Left lung (tissue), 10 donors: ENCODE measurements around the gene SMIM24. TPM values are rescaled to one million over a fixed set of nuclear protein-coding genes. Genes with fewer than 3 reads are reported as not detected.

Source experiments
- ATAC-seq: fragments of 200-7000 bp; cut with Tn5 transposase; one replicate; pipeline ENCODE4 v1.9.1; 2020; ENCODE audit warnings: moderate library complexity
- DNase-seq, 4 donors: peaks; one replicate each; pipeline ENCODE4 v3.0.0-alpha.2; 2013 to 2020
- H3K27ac ChIP-seq, 2 donors: fragments of 200-600 bp; sonication (generic) in 1 of 2; one replicate each; pipeline versions ENCODE4 v1.5.0 to v1.8.0; 2020 to 2021
- H3K27me3 ChIP-seq, 2 donors: fragments of 200-600 bp; sonication (generic) in 1 of 2; one replicate each; pipeline versions ENCODE4 v1.5.0 to v1.8.0; 2020 to 2021
- H3K36me3 ChIP-seq, 2 donors: fragments of 200-600 bp; sonication (generic) in 1 of 2; one replicate each; pipeline versions ENCODE4 v1.5.0 to v1.8.0; 2020 to 2021
- H3K4me1 ChIP-seq, 2 donors: fragments of 200-600 bp; one replicate each; pipeline ENCODE4 v1.8.0; 2021
- H3K4me3 ChIP-seq, 2 donors: fragments of 200-600 bp; sonication (generic) in 1 of 2; one replicate each; pipeline versions ENCODE4 v1.5.0 to v1.8.0; 2020 to 2021; ENCODE audit warnings: mild to moderate bottlenecking in 1 of 2
- H3K9me3 ChIP-seq, 2 donors: fragments of 200-600 bp; sonication (generic) in 1 of 2; one replicate each; pipeline versions ENCODE4 v1.5.0 to v1.8.0; 2020 to 2021
- CTCF ChIP-seq, 2 donors: fragments of 200-600 bp; sonication (generic) in 1 of 2; IDR thresholded peaks; one replicate each; pipeline versions ENCODE4 v1.5.0 to v1.8.0; 2021; ENCODE audit warnings: antibody characterized with exemption in 2 of 2
- intact Hi-C, 2 donors: fragments of 100-400 bp; cut with DNase I; formaldehyde crosslinking; loops; one replicate each; pipeline versions ENCODE4 v1.11.2 to v1.14.2; 2022
- polyA plus RNA-seq, 6 donors: library from polyadenylated mRNA; unstranded; fragments of 120-200 nt; gene quantifications; one replicate each; pipeline ENCODE4 v1.2.1, GENCODE V29; 2013; ENCODE audit not compliant: insufficient read length in 6 of 6
- total RNA-seq, 2 donors: library from RNA; stranded (reverse); fragmentation: NEBNext Ultra II Directional; extraction: Animal tissue kit (Norgen Biotek cat#: 25700); gene quantifications; one replicate each; pipeline ENCODE4 v1.2.1, GENCODE V29; 2021
- donor health status: DM: no; HTN: yes; CAD: no.
- donor health status: DM: no; HTN: no; CAD: no.

Gene SMIM24
- total and polyA plus RNA-seq, 8 donors, result 0.78 to 4.6 (median 1.8) TPM; not detected in 2

- no peak for TF ChIP-seq CTCF (IDR thresholded peaks at IDR 0.05)
- Histone ChIP-seq H3K27me3 (no peaks in the 10 kb centered on the region), H3K4me3 (no peak overlapping the region), H3K9me3 (no peaks in the 10 kb centered on the region), H3K4me1 (peaks cover 20 to 33% of the 10 kb centered on the region in 2 donors), H3K27ac (peak overlapping the region; percentile 70 to 95), H3K36me3 (peaks cover 0 to 97% of the 10 kb centered on the region in 2 donors)
- ATAC-seq (no peak), DNase-seq (peak in 1 of 4 donors; percentile 61)
- intact Hi-C loops, result no loop called here
Measured at GRCh38 chr19:3456925-3457527, 23.3 kb downstream of the SMIM24 start.

GRCh38 chr19:3455960-3456601 lies 24.2 kb downstream of the SMIM24 start:
- TF ChIP-seq CTCF (IDR thresholded peaks at IDR 0.05), result no peak
- Histone ChIP-seq H3K27me3 (no peaks in the 10 kb centered on the region), H3K27ac (no peak overlapping the region), H3K4me1 (peaks cover 20 to 37% of the 10 kb centered on the region in 2 donors), H3K36me3 (peaks cover 0 to 97% of the 10 kb centered on the region in 2 donors), H3K9me3 (no peaks in the 10 kb centered on the region), H3K4me3 (no peak overlapping the region)
- peak in 1 of 4 donors; percentile 62 for DNase-seq
- intact Hi-C loops, result no loop called here
- no peak for ATAC-seq

- no peak for ATAC-seq
- no peak overlapping the region for H3K27ac ChIP-seq
- intact Hi-C loops, result no loop called here
Measured at GRCh38 chr19:3455393-3455955, 24.9 kb downstream of the SMIM24 start.

GRCh38 chr19:3454656-3455392 lies 25.5 kb downstream of the SMIM24 start:
- intact Hi-C loops, result no loop called here

More at GRCh38 chr19:3455393-3455955, 24.9 kb downstream of the SMIM24 start:
- DNase-seq, result no peak
- peaks cover 20 to 41% of the 10 kb centered on the region in 2 donors for H3K4me1 ChIP-seq
- TF ChIP-seq CTCF (IDR thresholded peaks at IDR 0.05), result no peak
- no peak overlapping the region for H3K4me3 ChIP-seq
- no peaks in the 10 kb centered on the region for H3K27me3 ChIP-seq
- H3K9me3 ChIP-seq, result no peaks in the 10 kb centered on the region
- H3K36me3 ChIP-seq, result peaks cover 0 to 97% of the 10 kb centered on the region in 2 donors

More at GRCh38 chr19:3454656-3455392, 25.5 kb downstream of the SMIM24 start:
- H3K27me3 ChIP-seq, result no peaks in the 10 kb centered on the region
- no peak for TF ChIP-seq CTCF (IDR thresholded peaks at IDR 0.05)
- ATAC-seq (no peak), DNase-seq (no peak)
- no peak overlapping the region for H3K27ac ChIP-seq
- H3K9me3 ChIP-seq, result no peaks in the 10 kb centered on the region
- H3K36me3 ChIP-seq, result peaks cover 0 to 97% of the 10 kb centered on the region in 2 donors
- H3K4me1 ChIP-seq, result peaks cover 17 to 43% of the 10 kb centered on the region in 2 donors
- no peak overlapping the region for H3K4me3 ChIP-seq
